ES-I3 (cell line): ENCODE results near the gene IFRD1.
A peak's percentile ranks its signal among the peaks of the same experiment; 100 is the strongest.
"Not testable (repeated sequence)": the region's sequence is repeated elsewhere in the genome, so short reads cannot be mapped to it uniquely, and the experiment has no call there.

Experiments used
- H3K36me3 ChIP-seq: 2 replicates; pipeline ENCODE4 v1.6.1; 2013; ENCODE audit warnings: mild to moderate bottlenecking, low read length, control low read depth, moderate library complexity; ENCODE audit not compliant: insufficient read depth
- H3K4me1 ChIP-seq: 2 replicates; pipeline ENCODE4 v1.6.1; 2013; ENCODE audit warnings: mild to moderate bottlenecking, control low read depth, low read length; ENCODE audit not compliant: insufficient read depth
- H3K9ac ChIP-seq: 2 replicates; pipeline ENCODE4 v1.6.1; 2013; ENCODE audit warnings: low read depth, mild to moderate bottlenecking, low read length, moderate library complexity
- H3K9me3 ChIP-seq: 2 replicates; pipeline ENCODE4 v1.6.1; 2013; ENCODE audit warnings: mild to moderate bottlenecking, low read length, moderate library complexity; ENCODE audit not compliant: control insufficient read depth, insufficient read depth

Gene IFRD1

DNA sequence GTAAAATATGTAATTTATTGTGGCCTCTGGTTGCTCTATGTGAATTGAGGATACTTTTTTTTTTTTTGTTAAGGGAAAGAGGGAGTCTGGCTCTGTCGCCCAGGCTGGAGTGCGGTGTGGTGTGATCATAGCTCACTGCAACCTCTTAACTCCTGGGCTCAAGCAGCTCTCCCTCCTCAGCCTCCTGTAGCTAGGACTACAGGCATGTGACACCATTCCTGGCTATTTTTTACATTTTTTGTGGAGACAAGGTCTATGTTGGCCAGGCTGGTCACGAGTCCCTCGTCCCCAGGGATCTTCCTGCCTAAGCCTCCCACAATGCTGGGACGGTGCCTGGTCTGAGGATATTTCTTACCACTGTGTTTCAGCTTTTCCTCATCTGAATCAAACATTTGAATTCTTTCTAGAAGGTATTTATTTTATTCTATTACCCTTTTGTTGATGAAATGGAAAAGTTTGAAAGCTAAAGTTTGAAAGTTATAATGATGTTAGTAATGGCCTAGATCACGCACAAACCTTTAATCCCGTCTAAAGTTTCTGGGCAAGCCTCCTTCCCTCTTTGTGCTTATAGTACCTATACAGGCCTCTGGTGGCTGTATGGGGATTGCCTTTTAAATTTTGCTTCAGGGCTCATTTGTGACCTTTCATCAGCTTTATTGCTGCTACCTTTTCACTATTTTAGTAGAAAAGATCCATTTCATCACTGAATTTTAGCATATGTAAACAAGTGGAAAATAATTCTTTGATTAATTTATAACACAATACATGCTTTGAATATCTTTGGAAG, 2.0 kb downstream of the IFRD1 start:
- H3K9ac ChIP-seq, result peak overlapping the region; percentile 97
- no peaks in the 10 kb centered on the region for H3K9me3 ChIP-seq
- no peaks in the 10 kb centered on the region for H3K4me1 ChIP-seq
- peaks cover under 1% of the 10 kb centered on the region; the same call in 1 of the 2 replicates for H3K36me3 ChIP-seq

GRCh38 chr7:112453505-112454171, 3.4 kb downstream of the IFRD1 start:
- Histone ChIP-seq H3K9ac (no peak overlapping the region), H3K36me3 (peaks cover 4% of the 10 kb centered on the region; the same call in 1 of the 2 replicates), H3K9me3 (no peaks in the 10 kb centered on the region), H3K4me1 (no peaks in the 10 kb centered on the region)

GRCh38 chr7:112454191-112454590, 3.9 kb downstream of the IFRD1 start:
- H3K4me1 ChIP-seq, H3K9ac ChIP-seq, H3K36me3 ChIP-seq, H3K9me3 ChIP-seq: not testable (repeated sequence)

- H3K4me1 ChIP-seq, result no peaks in the 10 kb centered on the region
- H3K9ac ChIP-seq, result no peak overlapping the region
- H3K36me3 ChIP-seq, result peaks cover 26% of the 10 kb centered on the region
- no peaks in the 10 kb centered on the region for H3K9me3 ChIP-seq
These were observed 9.4 kb downstream of the IFRD1 start for GRCh38 chr7:112459645-112460044.

DNA sequence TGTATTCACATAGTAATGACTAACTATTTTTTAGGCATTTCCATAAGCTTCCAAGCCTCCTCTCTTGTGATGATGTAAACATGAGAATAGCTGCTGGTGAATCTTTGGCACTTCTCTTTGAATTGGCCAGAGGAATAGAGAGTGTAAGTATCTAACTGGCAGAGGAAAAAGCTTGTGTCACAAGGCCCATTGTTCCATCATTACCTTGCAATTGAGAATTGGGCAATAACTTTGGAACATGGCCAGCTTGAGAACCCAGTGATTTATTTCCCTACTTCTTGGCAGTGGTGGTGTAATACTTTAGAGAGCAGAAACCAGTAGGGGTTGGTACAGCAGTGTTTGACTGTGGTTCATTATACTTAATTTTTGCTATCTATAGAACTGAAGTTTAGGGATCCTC, 12.0 kb downstream of the IFRD1 start:
- Histone ChIP-seq H3K4me1 (no peaks in the 10 kb centered on the region), H3K9me3 (no peaks in the 10 kb centered on the region), H3K9ac (no peak overlapping the region), H3K36me3 (peaks cover 30% of the 10 kb centered on the region)

DNA sequence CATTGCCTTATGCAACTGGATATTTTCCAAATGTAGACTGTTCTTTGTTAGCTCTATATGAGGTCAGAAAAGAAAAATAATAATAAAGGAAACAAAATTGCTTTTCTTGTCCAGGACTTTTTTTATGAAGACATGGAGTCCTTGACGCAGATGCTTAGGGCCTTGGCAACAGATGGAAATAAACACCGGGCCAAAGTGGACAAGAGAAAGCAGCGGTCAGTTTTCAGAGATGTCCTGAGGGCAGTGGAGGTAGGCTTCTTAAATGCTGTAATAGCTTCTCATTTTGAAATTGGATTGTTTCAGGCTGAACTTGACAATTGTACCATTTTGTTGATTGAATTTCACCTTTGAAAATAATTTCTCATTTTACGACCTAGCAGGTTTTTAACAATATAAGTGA, 17.6 kb downstream of the IFRD1 start:
- H3K36me3 ChIP-seq, result peaks cover 40% of the 10 kb centered on the region
- H3K9ac ChIP-seq, result no peak overlapping the region
- H3K9me3 ChIP-seq, result no peaks in the 10 kb centered on the region
- no peaks in the 10 kb centered on the region for H3K4me1 ChIP-seq

- peaks cover 33% of the 10 kb centered on the region for H3K36me3 ChIP-seq
- no peak overlapping the region for H3K9ac ChIP-seq
- no peaks in the 10 kb centered on the region for H3K4me1 ChIP-seq
These were observed 19.9 kb downstream of the IFRD1 start for GRCh38 chr7:112470194-112470593.

GRCh38 chr7:112476390-112477052, 26.3 kb downstream of the IFRD1 start:
- H3K9ac ChIP-seq, result no peak overlapping the region
- no peaks in the 10 kb centered on the region for H3K9me3 ChIP-seq
- H3K36me3 ChIP-seq, result peaks cover 13% of the 10 kb centered on the region
- H3K4me1 ChIP-seq, result no peaks in the 10 kb centered on the region; the same call in 1 of the 2 replicates

More at GRCh38 chr7:112470194-112470593, 19.9 kb downstream of the IFRD1 start:
- H3K9me3 ChIP-seq, result no peaks in the 10 kb centered on the region

DNA sequence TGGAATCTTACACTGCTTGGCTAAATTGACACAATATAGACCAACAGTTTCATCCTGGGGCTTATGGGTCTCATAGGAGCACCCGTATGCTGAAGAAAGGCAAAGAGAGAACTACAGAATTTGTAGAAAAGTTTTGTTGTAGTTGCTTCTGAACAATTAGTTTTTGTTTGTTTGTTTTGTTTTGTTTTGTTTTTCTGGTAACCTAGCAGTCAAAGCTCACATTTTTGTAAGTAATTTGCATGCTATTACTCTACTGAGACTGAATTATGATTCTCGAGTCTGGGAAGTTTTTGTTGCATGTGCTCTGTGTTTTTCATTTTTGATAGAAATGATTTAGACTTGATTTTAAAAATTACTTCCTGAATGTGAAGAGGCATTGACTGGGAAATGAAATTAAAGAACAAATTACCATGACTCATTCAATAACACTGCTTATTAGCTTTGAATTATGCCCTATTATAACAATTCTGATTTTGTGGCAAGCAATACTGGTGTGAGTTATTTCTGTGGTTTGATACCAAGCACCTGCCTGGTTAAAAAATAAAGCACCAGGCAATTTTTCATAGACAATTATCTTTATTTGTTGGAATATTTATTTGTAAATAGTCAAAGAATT, 31.0 kb downstream of the IFRD1 start:
- H3K4me1 ChIP-seq, result peaks cover 9% of the 10 kb centered on the region; the same call in 1 of the 2 replicates
- H3K9ac ChIP-seq, result no peak overlapping the region
- no peaks in the 10 kb centered on the region for H3K9me3 ChIP-seq
- H3K36me3 ChIP-seq, result no peaks in the 10 kb centered on the region

- Histone ChIP-seq H3K4me1 (peaks cover 9% of the 10 kb centered on the region; the same call in 1 of the 2 replicates), H3K36me3 (no peaks in the 10 kb centered on the region), H3K9ac (no peak overlapping the region), H3K9me3 (no peaks in the 10 kb centered on the region)
These were observed 31.8 kb downstream of the IFRD1 start for GRCh38 chr7:112481833-112482670.

DNA sequence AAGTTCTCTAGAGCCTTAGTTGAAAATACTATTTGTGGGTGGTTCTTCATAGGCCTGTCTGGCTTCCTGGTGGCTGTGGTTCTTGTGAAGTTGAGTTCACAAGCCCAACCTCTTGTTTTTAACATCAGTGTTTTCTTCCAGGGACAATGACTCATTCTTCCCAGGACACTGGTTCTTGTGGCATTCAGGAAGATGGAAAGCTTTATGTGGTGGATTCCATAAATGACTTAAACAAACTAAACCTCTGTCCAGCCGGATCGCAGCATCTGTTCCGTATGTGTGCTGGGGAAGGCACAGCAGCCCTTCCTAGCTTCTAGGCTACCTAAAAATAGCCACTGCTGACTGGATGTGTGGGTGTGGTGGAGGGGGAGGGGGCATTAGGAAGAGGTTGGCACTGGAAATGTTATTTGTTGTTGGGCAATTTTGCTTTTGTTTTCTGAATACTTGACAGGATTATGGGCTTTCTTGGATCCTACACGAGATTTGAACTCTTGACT, 34.5 kb downstream of the IFRD1 start:
- Histone ChIP-seq H3K36me3 (no peaks in the 10 kb centered on the region), H3K4me1 (peaks cover 9% of the 10 kb centered on the region; the same call in 1 of the 2 replicates), H3K9ac (no peak overlapping the region), H3K9me3 (no peaks in the 10 kb centered on the region)

- Histone ChIP-seq H3K9me3 (no peaks in the 10 kb centered on the region), H3K9ac (no peak overlapping the region), H3K36me3 (no peaks in the 10 kb centered on the region), H3K4me1 (peaks cover 9% of the 10 kb centered on the region; the same call in 1 of the 2 replicates)
These were observed 35.5 kb downstream of the IFRD1 start for GRCh38 chr7:112485766-112486165.

- H3K9ac ChIP-seq, result no peak overlapping the region
- H3K4me1 ChIP-seq, result 0 out of 2 replicates have a peak, but pooled peaks cover 6% of the 10 kb centered on the region
- H3K9me3 ChIP-seq, result no peaks in the 10 kb centered on the region
- no peaks in the 10 kb centered on the region; the same call in 1 of the 2 replicates for H3K36me3 ChIP-seq
These were observed 37.4 kb downstream of the IFRD1 start for GRCh38 chr7:112487457-112488263.
